MM.1S (cell line): ENCODE measurements around the gene APPL1.

Source experiments
- EZH2 ChIP-seq: fragments of 300-600 bp; sonication (generic); optimal IDR thresholded peaks from 2 replicates; pipeline ENCODE3; 2017; ENCODE audit warnings: low read depth, mild to moderate bottlenecking, antibody characterized with exemption, low read length, mixed read lengths
- EZH2phosphoT487 ChIP-seq: fragments of 300-600 bp; sonication (generic); IDR thresholded peaks from 2 replicates; pipeline ENCODE4 v1.6.1; 2018; ENCODE audit warnings: antibody characterized with exemption, low read length
- TF ChIP-seq, protein P1 (sequence below): fragments of 300-600 bp; sonication (generic); IDR thresholded peaks from 2 replicates; pipeline ENCODE4 v1.5.1; 2016; ENCODE audit warnings: antibody characterized with exemption, low read length, mixed read lengths

DNA sequence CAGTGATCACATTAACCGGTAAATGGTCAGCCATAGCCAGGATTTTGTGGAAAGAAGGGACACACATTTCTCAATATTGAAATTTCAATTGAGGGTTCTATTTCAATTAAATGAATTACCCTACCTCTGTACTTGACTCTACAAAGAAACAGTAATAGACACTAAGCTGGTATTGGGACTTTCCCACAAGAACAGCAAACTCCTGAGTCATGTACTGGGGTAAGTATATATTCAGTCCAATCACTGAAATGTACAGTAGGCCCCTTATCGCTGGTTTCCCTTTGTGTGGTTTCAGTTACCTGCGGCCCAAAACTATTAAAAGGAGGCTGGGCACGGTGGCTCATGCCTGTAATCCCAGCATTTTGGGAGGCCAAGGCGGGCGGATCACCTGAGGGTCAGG lies 47.3 kb downstream of the APPL1 start:
- TF ChIP-seq, protein P1, sequence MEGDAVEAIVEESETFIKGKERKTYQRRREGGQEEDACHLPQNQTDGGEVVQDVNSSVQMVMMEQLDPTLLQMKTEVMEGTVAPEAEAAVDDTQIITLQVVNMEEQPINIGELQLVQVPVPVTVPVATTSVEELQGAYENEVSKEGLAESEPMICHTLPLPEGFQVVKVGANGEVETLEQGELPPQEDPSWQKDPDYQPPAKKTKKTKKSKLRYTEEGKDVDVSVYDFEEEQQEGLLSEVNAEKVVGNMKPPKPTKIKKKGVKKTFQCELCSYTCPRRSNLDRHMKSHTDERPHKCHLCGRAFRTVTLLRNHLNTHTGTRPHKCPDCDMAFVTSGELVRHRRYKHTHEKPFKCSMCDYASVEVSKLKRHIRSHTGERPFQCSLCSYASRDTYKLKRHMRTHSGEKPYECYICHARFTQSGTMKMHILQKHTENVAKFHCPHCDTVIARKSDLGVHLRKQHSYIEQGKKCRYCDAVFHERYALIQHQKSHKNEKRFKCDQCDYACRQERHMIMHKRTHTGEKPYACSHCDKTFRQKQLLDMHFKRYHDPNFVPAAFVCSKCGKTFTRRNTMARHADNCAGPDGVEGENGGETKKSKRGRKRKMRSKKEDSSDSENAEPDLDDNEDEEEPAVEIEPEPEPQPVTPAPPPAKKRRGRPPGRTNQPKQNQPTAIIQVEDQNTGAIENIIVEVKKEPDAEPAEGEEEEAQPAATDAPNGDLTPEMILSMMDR = no peak
- TF ChIP-seq EZH2phosphoT487 = no peak
- TF ChIP-seq EZH2 = no peak
